H1 (cell line): Measurements from ENCODE around the gene RTCB. TPM values are rescaled to one million over a fixed set of nuclear protein-coding genes. Genes with fewer than 3 reads are reported as not detected.

Source experiments
- CTCF ChIA-PET: fragments of 300-600 bp; sonication (Branson Sonifier 250); formaldehyde crosslinking; loops from one replicate; lab custom pipeline; 2021; ENCODE audit not compliant: partially characterized antibody; lab: Charles Lee
- POLR2A ChIA-PET: fragments of 300-600 bp; sonication (Branson Sonifier 250); formaldehyde crosslinking; loops from one replicate; lab custom pipeline; 2021; ENCODE audit warnings: inconsistent platforms; ENCODE audit not compliant: partially characterized antibody; lab: Charles Lee
- DNase-seq, 2 experiments: peaks; one replicate each; pipeline versions ENCODE4 v3.0.0 to v3.0.0-alpha.2; 2010 to 2022; ENCODE audit warnings: low spot score in 2 of 2, low read depth in 1 of 2, mixed read lengths in 1 of 2
- FAIRE-seq: peaks from 2 replicates; lab custom pipeline; 2011; peaks lifted over from hg19 to GRCh38; lab: Jason Lieb, UNC
- H2AFZ ChIP-seq: 2 replicates; pipeline ENCODE4 v1.8.1; 2012; ENCODE audit warnings: low read length, inconsistent platforms
- H2AK5ac ChIP-seq: 2 replicates; pipeline ENCODE4 v1.6.1; 2013; ENCODE audit warnings: low read depth, low read length
- H2BK120ac ChIP-seq: replicated peaks from 2 replicates; pipeline ENCODE3; 2013; ENCODE audit warnings: low read depth, low read length, inconsistent platforms
- H2BK12ac ChIP-seq: 2 replicates; pipeline ENCODE4 v1.6.1; 2013; ENCODE audit warnings: low read depth, low read length
- H2BK15ac ChIP-seq: 2 replicates; pipeline ENCODE4 v1.6.1; 2013; ENCODE audit warnings: low read length
- H2BK20ac ChIP-seq: 2 replicates; pipeline ENCODE4 v1.6.1; 2013; ENCODE audit warnings: low read length
- H2BK5ac ChIP-seq: 2 replicates; pipeline ENCODE4 v1.6.1; 2013; ENCODE audit warnings: low read depth, low read length
- H3K14ac ChIP-seq: 2 replicates; pipeline ENCODE4 v1.6.1; 2013; ENCODE audit warnings: inconsistent platforms; ENCODE audit not compliant: insufficient read length
- H3K18ac ChIP-seq: 2 replicates; pipeline ENCODE4 v1.6.1; 2013; ENCODE audit warnings: low read length; ENCODE audit errors: extremely low read depth
- H3K23ac ChIP-seq: 2 replicates; pipeline ENCODE4 v1.6.1; 2013; ENCODE audit warnings: inconsistent platforms; ENCODE audit not compliant: insufficient read length
- H3K23me2 ChIP-seq: 2 replicates; pipeline ENCODE4 v1.6.1; 2013; ENCODE audit warnings: low read depth, low read length
- H3K27ac ChIP-seq: 2 replicates; pipeline ENCODE4 v1.6.1; 2011; ENCODE audit warnings: low read depth, low read length, inconsistent platforms
- H3K27me3 ChIP-seq, 4 experiments: replicated peaks in 1 of 4; 1 replicate in 1 of 4; 2 replicates in 3 of 4; pipeline versions ENCODE4 v1.6.1 to v1.8.1; 2011 to 2013; ENCODE audit warnings: low read length in 3 of 4, mild to moderate bottlenecking in 3 of 4, inconsistent platforms in 2 of 4, mixed read lengths in 2 of 4, moderate library complexity in 1 of 4; ENCODE audit not compliant: control insufficient read depth in 3 of 4, insufficient read depth in 3 of 4; ENCODE audit errors: extremely low read depth in 1 of 4
- H3K36me3 ChIP-seq, 4 experiments: 2 replicates each; pipeline versions ENCODE4 v1.6.1 to v1.8.1; 2011 to 2013; ENCODE audit warnings: mild to moderate bottlenecking in 4 of 4, low read length in 3 of 4, moderate library complexity in 2 of 4, control low read depth in 1 of 4, inconsistent platforms in 1 of 4; ENCODE audit not compliant: insufficient read depth in 4 of 4, control insufficient read depth in 2 of 4
- H3K4ac ChIP-seq: replicated peaks from 2 replicates; pipeline ENCODE3; 2013; ENCODE audit warnings: low read length, low read depth, mixed read lengths, inconsistent platforms; ENCODE audit not compliant: insufficient read length
- H3K4me1 ChIP-seq, 4 experiments: replicated peaks in 1 of 4; 1 replicate in 1 of 4; 2 replicates in 3 of 4; pipeline versions ENCODE4 v1.6.1 to v1.8.1; 2011 to 2013; ENCODE audit warnings: low read length in 3 of 4, inconsistent platforms in 2 of 4, mixed read lengths in 1 of 4; ENCODE audit not compliant: insufficient read depth in 4 of 4, control insufficient read depth in 3 of 4
- H3K4me2 ChIP-seq, 2 experiments: 2 replicates each; pipeline versions ENCODE4 v1.6.1 to v1.8.1; 2011 to 2013; ENCODE audit warnings: low read depth in 2 of 2, low read length in 2 of 2, control low read depth in 1 of 2, inconsistent platforms in 1 of 2, mild to moderate bottlenecking in 1 of 2; ENCODE audit not compliant: insufficient read depth in 1 of 2
- H3K4me3 ChIP-seq, 4 experiments: fragments of 200-600, 300-600 bp in 1 of 4; sonication (generic), shearing (Covaris generic), sonication (Bioruptor Twin) in 1 of 4; 2 replicates each; pipeline versions ENCODE4 v1.5.1 to v1.8.1; 2011 to 2016; ENCODE audit warnings: low read length in 4 of 4, low read depth in 3 of 4, control low read depth in 2 of 4, inconsistent platforms in 2 of 4, mild to moderate bottlenecking in 2 of 4, mixed read lengths in 1 of 4, moderate library complexity in 1 of 4; ENCODE audit not compliant: insufficient read depth in 2 of 4; ENCODE audit errors: extremely low read depth in 1 of 4
- H3K56ac ChIP-seq: replicated peaks from 2 replicates; pipeline ENCODE3; 2013; ENCODE audit warnings: low read depth, mild to moderate bottlenecking, mixed read lengths, low read length, inconsistent platforms; ENCODE audit not compliant: insufficient read length
- H3K79me1 ChIP-seq: 2 replicates; pipeline ENCODE4 v1.6.1; 2013; ENCODE audit warnings: low read depth, low read length, control low read depth
- H3K79me2 ChIP-seq, 2 experiments: 2 replicates each; pipeline versions ENCODE4 v1.6.1 to v1.8.1; 2012 to 2013; ENCODE audit warnings: low read length in 2 of 2, mild to moderate bottlenecking in 2 of 2, inconsistent platforms in 1 of 2; ENCODE audit not compliant: insufficient read depth in 2 of 2, control insufficient read depth in 1 of 2
- H3K9ac ChIP-seq, 4 experiments: replicated peaks in 1 of 4; 1 replicate in 1 of 4; 2 replicates in 3 of 4; pipeline versions ENCODE4 v1.6.1 to v1.8.1; 2011 to 2013; ENCODE audit warnings: low read depth in 3 of 4, low read length in 3 of 4, control low read depth in 2 of 4, mild to moderate bottlenecking in 2 of 4, moderate library complexity in 2 of 4, inconsistent platforms in 1 of 4; ENCODE audit errors: extremely low read depth in 1 of 4
- H3K9me3 ChIP-seq, 2 experiments: 2 replicates each; pipeline versions ENCODE4 v1.6.1 to v1.8.1; 2012 to 2013; ENCODE audit warnings: mild to moderate bottlenecking in 2 of 2, moderate library complexity in 2 of 2, control low read depth in 1 of 2, inconsistent platforms in 1 of 2, low read depth in 1 of 2, low read length in 1 of 2, mixed read lengths in 1 of 2; ENCODE audit not compliant: insufficient read depth in 2 of 2
- H4K20me1 ChIP-seq, 2 experiments: replicated peaks in 1 of 2; 2 replicates each; pipeline versions ENCODE3 to v1.8.1; 2011 to 2013; ENCODE audit warnings: inconsistent platforms in 2 of 2, low read length in 2 of 2, mild to moderate bottlenecking in 1 of 2; ENCODE audit not compliant: insufficient read depth in 2 of 2, control insufficient read depth in 1 of 2
- H4K5ac ChIP-seq: 2 replicates; pipeline ENCODE4 v1.6.1; 2013; ENCODE audit warnings: low read length, low read depth, mixed read lengths, inconsistent platforms; ENCODE audit not compliant: insufficient read length
- H4K8ac ChIP-seq: 2 replicates; pipeline ENCODE4 v1.8.0; 2013; ENCODE audit warnings: mild to moderate bottlenecking, moderate library complexity, low read length, inconsistent platforms; ENCODE audit not compliant: insufficient read depth; ENCODE audit errors: extremely low read depth
- H4K91ac ChIP-seq: replicated peaks from 2 replicates; pipeline ENCODE3; 2013; ENCODE audit warnings: low read length, mixed read lengths, inconsistent platforms; ENCODE audit not compliant: insufficient read length
- SAP30 ChIP-seq: fragments of 300-600 bp; sonication (generic); IDR thresholded peaks from 2 replicates; pipeline ENCODE4 v1.7.1; 2012; ENCODE audit warnings: low read length, moderate library complexity, mild to moderate bottlenecking, inconsistent platforms; ENCODE audit not compliant: insufficient read depth, insufficient replicate concordance
- TAF7 ChIP-seq: optimal IDR thresholded peaks from 2 replicates; pipeline ENCODE3; 2011; ENCODE audit warnings: low read depth, mild to moderate bottlenecking, inconsistent platforms, low read length, moderate library complexity, borderline replicate concordance
- WGBS, 2 experiments: shearing (Covaris generic) in 1 of 2; methylation state at CpG; one replicate each; pipeline versions ENCODE4 v1.1.6 to v1.1.7; 2013 to 2015; ENCODE audit warnings: low lambda C conversion rate in 2 of 2, mixed read lengths in 2 of 2, inconsistent platforms in 1 of 2, low coverage in 1 of 2, missing lambda C conversion rate in 1 of 2; ENCODE audit not compliant: insufficient replicate concordance in 2 of 2, insufficient coverage in 1 of 2, insufficient read length in 1 of 2; ENCODE audit errors: extremely low coverage in 1 of 2, missing lambda C conversion rate in 1 of 2; 5-methylcytosine and 5-hydroxymethylcytosine counted together
- polyA plus RNA-seq, 7 experiments: library from polyadenylated mRNA; depleted of rRNA in 3 of 7; stranded (reverse) in 5 of 7; unstranded in 2 of 7; fragments of >200 nt in 5 of 7; fragments of 200-250 nt in 2 of 7; gene quantifications; 1 replicate in 5 of 7; 2 replicates in 1 of 7; 4 replicates in 1 of 7; pipeline versions ENCODE4 v1.2.1 to v1.2.3, GENCODE V29; 2011 to 2013; ENCODE audit warnings: missing spikeins in 2 of 7, mixed read lengths in 2 of 7
- total RNA-seq: library from RNA; stranded (reverse); fragmentation: NEBNext Ultra II Directional; extraction: Animal tissue kit (Norgen Biotek cat#: 25700); gene quantifications from 2 replicates; pipeline ENCODE4 v1.2.1, GENCODE V29; 2021

The RTCB gene
- total and polyA plus RNA-seq, 2 of the 8 experiments (the other 6 are each of a cell fraction or from before 2014, with no cell fraction given) = 104 to 114 TPM

DNA sequence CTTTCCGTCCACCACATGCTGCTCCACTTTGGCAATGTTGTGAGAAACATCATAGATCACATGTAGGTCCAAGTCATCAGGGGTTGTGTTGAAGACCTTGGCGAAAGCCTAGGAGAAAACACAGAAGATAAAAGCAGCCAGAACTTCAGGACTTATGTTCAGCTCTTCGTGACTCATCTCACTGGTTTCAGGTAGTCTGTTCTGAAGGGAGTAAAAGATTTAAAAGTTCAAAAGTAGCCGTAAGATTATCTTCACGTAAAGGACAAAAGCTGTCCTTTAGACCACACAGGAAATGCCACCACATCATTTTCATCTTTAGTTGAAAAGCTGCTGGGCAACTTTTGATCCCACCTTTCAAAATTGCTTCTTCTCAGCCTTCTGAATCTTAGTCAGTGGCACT, 16.9 kb downstream of the RTCB start:
- DNase-seq = no peak
- CTCF ChIA-PET = no interaction called here
- H3K4ac ChIP-seq = no peak overlapping the region
- no peak overlapping the region for H3K9ac ChIP-seq
- 86% methylated on average over 5 of the region's 5 CpGs; no CpG with 5 or more reads in 1 of the 2 experiments for WGBS, 2 experiments
- H2AFZ ChIP-seq = no peak overlapping the region
- H2BK15ac ChIP-seq = no peak overlapping the region
- H3K79me2 ChIP-seq = no peaks in the 10 kb centered on the region
- H2BK5ac ChIP-seq = no peak overlapping the region
- no peaks in the 10 kb centered on the region for H3K9me3 ChIP-seq
- no peak overlapping the region for H4K91ac ChIP-seq
- peaks cover 17 to 90% (median 64%) of the 10 kb centered on the region in 4 experiments for H3K36me3 ChIP-seq
- H2BK20ac ChIP-seq = no peak overlapping the region
- no peak overlapping the region for H3K23ac ChIP-seq
- POLR2A ChIA-PET = interaction anchor here (0.6 kb wide), 2 partner anchors 10 to 666 kb away, joined by 3 read pairs; no protein-coding TSS in a partner anchor
- H3K56ac ChIP-seq = no peak overlapping the region
- no peaks in the 10 kb centered on the region for H3K23me2 ChIP-seq
- H4K5ac ChIP-seq = no peak overlapping the region
- H3K79me1 ChIP-seq = no peaks in the 10 kb centered on the region
- no peak overlapping the region for H3K4me2 ChIP-seq
- no peak for FAIRE-seq
- H3K14ac ChIP-seq = no peak overlapping the region
- H3K27ac ChIP-seq = no peak overlapping the region
- H4K8ac ChIP-seq = no peak overlapping the region
- peaks cover 2% of the 10 kb centered on the region in 2 experiments for H4K20me1 ChIP-seq
- H3K4me3 ChIP-seq = no peak overlapping the region
- H3K27me3 ChIP-seq = no peaks in the 10 kb centered on the region
- H3K4me1 ChIP-seq = no peaks in the 10 kb centered on the region
- H2BK12ac ChIP-seq = no peak overlapping the region
- H2AK5ac ChIP-seq = no peak overlapping the region
- no peak overlapping the region for H2BK120ac ChIP-seq
- H3K18ac ChIP-seq = no peak overlapping the region
- TF ChIP-seq TAF7 (no peak), SAP30 (no peak)
